NCI-H2081 (cell line): ENCODE measurements around the gene CCDC192.
"Not testable (repeated sequence)": the region's sequence is repeated elsewhere in the genome, so short reads cannot be mapped to it uniquely, and the experiment has no call there.

ENCODE experiments used
- DNase-seq, 2 experiments: peaks; one replicate each; lab custom pipeline; 2025; lab: John Stamatoyannopoulos, UW

CCDC192 gene

GRCh38 chr5:127699416-127699815 is 3.8 kb upstream of the CCDC192 start:
- no peak for DNase-seq

- DNase-seq = no peak
These were observed 2.9 kb upstream of the CCDC192 start for GRCh38 chr5:127700237-127700766.

DNA sequence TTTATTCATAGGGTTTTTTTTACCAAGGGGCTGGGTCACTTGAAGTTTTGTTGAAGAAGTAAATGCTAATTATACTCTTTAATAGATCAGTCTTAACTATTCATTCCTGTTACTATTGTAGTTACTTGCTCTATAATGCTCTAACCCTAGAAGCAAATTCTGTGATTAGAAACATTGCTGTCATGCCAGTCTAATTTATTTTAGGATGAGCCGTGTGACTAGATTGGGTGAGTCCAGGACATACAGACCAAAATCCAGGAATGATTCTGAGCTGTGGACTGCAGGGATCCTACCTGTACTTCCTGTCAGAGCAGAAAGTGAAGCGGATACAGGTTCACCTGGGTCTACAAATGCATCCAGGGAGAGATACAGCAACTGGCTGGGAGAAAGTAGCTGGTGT is 757 bp upstream of the CCDC192 start:
- DNase-seq = no peak

GRCh38 chr5:127705120-127705892 is 2.1 kb downstream of the CCDC192 start:
- DNase-seq = peak in 1 of 2 experiments; percentile 4

GRCh38 chr5:127706691-127707090 is 3.5 kb downstream of the CCDC192 start:
- DNase-seq = no peak

GRCh38 chr5:127707209-127707608 is 4.0 kb downstream of the CCDC192 start:
- DNase-seq = no peak

- DNase-seq = not testable (repeated sequence)
These were observed 9.9 kb downstream of the CCDC192 start for GRCh38 chr5:127713083-127713482.

GRCh38 chr5:127718181-127718580 is 15.0 kb downstream of the CCDC192 start:
- no peak for DNase-seq

- no peak for DNase-seq
These were observed 20.4 kb downstream of the CCDC192 start for GRCh38 chr5:127723571-127723970.

DNA sequence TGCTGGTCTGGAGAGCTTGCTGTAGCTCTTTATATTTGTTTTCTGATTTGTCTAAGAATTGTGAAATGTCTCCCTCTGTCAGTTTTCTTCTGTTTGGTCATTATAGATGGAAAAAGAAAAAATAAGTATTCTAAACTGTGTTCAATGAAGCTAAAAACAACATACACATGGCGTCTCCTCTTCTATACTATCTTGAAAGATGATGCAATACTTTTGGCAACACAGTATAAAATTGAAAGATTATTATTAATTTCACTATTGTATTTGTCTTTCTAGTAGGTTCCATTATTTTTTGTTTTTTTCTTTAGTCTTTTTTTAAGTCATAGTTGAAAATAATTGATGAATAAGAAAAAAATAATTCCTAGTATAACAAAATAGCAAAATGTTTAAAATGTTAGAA is 22.5 kb downstream of the CCDC192 start:
- no peak for DNase-seq

DNA sequence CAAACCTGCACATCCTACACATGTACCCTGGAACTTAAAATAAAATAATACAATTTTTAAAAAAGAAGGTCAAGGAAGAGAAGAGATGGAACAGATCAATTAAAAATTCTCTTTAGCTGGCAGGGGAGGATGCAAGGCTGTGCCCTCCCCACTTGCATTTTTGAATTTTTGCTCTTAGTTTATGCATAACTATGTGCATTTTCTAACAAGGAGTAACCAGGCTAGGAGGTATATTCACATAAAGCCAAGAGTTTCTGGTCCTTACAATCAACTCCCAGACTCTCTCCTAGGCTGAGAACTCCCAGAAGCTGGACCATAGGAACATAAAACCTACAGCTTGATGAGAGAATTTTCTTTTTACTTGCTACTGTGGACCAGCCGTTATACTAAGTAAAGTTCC is 29.8 kb downstream of the CCDC192 start:
- no peak for DNase-seq

DNA sequence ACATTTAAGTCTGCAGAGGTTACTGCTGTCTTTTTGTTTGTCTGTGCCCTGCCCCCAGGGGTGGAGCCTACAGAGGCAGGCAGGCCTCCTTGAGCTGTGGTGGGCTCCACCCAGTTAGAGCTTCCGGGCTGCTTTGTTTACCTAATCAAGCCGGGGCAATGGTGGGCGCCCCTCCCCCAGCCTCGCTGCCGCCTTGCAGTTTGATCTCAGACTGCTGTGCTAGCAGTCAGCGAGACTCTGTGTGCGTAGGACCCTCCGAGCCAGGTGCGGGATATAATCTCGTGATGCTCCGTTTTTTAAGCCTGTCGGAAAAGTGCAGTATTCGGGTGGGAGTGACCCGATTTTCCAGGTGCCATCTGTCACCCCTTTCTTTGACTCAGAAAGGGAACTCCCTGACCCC is 36.2 kb downstream of the CCDC192 start:
- DNase-seq = not testable (repeated sequence)

DNA sequence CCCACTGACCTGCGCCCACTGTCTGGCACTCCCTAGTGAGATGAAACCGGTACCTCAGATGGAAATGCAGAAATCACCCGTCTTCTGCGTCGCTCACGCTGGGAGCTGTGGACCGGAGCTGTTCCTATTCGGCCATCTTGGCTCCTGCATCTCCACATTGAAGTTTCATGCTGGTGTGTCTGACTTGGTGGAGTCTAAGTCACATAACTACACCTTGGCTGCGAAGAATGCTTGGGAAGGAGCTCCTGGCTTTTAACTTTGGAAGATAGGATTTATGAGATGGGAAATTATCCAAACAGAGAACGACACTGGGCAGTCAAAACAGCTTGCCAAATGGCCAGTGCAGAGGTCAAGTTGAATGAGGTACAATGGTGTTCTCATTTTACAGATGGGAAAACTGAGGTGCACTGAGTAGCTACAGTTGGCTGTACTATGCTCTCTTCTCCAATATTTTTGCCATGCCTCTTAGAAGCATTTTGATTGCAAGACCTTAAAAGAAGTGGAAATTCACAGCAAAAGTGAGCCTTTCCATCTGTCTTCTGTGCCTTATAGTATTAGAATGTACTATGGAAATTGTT is 36.7 kb downstream of the CCDC192 start:
- no peak for DNase-seq

DNA sequence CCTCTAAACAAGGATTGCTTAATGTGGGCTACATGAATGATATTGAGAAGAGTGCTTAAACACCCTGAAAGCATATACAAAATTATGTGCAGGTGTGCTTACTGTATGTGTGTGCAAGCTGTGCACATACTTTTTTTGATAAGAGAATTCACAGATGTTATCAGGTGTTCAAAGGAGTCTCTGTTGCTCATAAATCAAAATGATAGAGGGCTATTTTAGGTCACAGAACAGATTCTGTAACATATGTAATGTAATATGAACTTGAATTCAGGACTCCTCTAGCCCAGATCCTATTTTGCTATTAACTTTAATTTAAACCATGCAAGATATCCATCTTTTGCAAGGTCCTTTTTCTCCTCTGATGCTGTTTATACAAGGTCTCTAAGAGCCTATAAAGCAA is 38.2 kb downstream of the CCDC192 start:
- DNase-seq = no peak

DNA sequence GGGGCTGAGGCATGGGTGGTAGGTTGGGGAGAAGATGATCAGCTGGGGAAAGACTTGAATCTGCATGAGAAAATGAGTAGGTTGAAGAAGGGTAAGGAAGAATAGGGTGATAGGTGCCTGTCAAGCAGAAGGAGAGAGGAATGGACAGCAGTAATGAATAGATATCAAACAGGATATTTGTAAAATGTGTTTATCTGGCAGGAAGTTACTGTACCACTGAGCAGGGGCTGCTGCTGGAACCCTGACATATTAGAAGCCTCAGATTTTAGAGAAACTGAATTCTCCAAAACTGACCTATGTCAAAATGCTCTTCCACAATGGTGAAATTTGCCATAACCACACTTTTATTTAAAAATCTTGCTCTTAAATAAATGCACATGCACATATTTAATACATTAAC is 41.0 kb downstream of the CCDC192 start:
- no peak for DNase-seq

DNA sequence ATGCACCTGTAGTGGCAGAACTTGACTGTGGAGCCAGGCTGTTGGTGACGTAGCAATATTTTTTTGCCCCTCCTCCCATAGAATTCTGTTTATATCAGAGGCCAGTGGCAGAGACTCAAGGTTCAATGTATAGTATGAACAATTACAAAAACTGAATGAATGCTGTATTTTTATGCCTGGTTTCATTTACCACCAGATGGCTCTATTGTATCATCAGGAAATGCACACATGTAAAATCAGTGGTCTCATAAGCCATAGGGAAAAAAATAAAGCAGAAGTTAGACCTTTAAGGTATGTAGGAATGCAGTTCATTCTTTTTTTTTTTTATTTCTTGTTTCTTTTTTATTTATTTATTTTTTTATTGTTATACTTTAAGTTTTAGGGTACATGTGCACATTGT is 43.6 kb downstream of the CCDC192 start:
- DNase-seq = peak in 1 of 2 experiments; percentile 3

GRCh38 chr5:127752503-127753265 is 49.5 kb downstream of the CCDC192 start:
- DNase-seq = not testable (repeated sequence)

- DNase-seq = peak in 1 of 2 experiments; percentile 13
These were observed 51.1 kb downstream of the CCDC192 start for GRCh38 chr5:127754259-127754658.

- DNase-seq = peak in 1 of 2 experiments; percentile 65
These were observed 51.5 kb downstream of the CCDC192 start for GRCh38 chr5:127754706-127755105.

DNA sequence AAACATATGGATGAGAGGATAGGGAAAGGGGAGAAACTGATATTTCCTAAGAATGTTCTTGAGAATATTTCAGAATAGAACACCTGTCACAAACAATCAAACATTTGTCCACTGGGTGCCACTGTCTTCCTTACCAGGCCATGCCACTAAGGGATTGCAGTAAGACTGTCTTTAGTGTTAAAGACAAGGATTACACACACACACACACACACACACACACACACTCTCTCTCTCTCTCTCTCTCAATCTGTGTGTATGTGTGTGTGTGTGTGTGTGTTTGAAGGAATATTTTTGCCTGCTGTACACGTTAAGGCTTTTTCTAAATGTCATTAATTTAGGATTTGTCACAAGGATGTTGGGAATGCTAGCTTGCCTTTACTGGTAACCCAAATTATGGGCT is 54.4 kb downstream of the CCDC192 start:
- DNase-seq = peak; percentile 7 to 25

DNA sequence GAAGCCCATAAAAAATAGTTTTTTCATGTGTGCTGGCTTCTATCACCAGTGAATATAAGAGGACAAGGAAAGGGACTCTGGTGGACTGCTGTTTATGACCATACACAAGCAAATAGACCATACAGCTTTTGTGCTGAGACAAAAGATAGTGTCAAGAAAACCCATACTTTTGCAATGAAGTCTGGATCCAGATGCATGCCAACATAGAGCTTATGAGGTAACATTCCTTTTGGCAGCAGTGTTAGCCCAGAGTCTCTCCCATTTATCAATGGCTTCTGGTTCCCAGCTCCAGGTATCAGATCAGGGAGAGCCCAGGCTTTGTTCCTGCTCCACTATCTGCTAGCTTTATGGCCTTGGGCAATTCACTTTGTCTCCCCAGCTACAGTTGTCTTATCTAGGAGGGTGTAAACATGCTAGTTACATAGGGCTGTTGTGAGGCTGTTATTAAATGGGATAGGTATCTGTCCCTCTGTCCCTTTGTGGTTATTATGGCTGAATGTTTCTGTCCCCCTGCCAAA is 55.6 kb downstream of the CCDC192 start:
- DNase-seq = no peak

- DNase-seq = no peak
These were observed 58.7 kb downstream of the CCDC192 start for GRCh38 chr5:127761869-127762268.
